Neural progenitor cell (in vitro differentiated cells): ENCODE data around the gene DPH3. TPM values are rescaled to one million over a fixed set of nuclear protein-coding genes. Genes with fewer than 3 reads are reported as not detected.

Experiments
- DNase-seq: peaks from one replicate; pipeline ENCODE4 v3.0.0-alpha.2; 2016; ENCODE audit warnings: low spot score
- H2AFZ ChIP-seq: fragments of 200-600 bp; sonication (generic); replicated peaks from 2 replicates; pipeline ENCODE4 v1.6.1; 2016; ENCODE audit warnings: antibody characterized with exemption
- H3F3A ChIP-seq: fragments of 200-600 bp; sonication (generic); 2 replicates; pipeline ENCODE4 v1.6.1; 2016; ENCODE audit warnings: antibody characterized with exemption, low read depth
- H3K27ac ChIP-seq: fragments of 200-600 bp; sonication (generic); 2 replicates; pipeline ENCODE4 v1.5.1; 2016; ENCODE audit warnings: mild to moderate bottlenecking
- H3K27me3 ChIP-seq: fragments of 200-600 bp; sonication (generic); 2 replicates; pipeline ENCODE4 v1.6.1; 2016; ENCODE audit warnings: mild to moderate bottlenecking, moderate library complexity
- H3K36me3 ChIP-seq: fragments of 200-600 bp; sonication (generic); 2 replicates; pipeline ENCODE4 v1.5.1; 2016
- H3K4me1 ChIP-seq: fragments of 200-600 bp; sonication (generic); 2 replicates; pipeline ENCODE4 v1.6.1; 2016; ENCODE audit warnings: mixed run types
- H3K4me2 ChIP-seq: fragments of 200-600 bp; sonication (generic); 2 replicates; pipeline ENCODE4 v1.6.1; 2016
- H3K4me3 ChIP-seq: fragments of 200-600 bp; sonication (generic); 2 replicates; pipeline ENCODE4 v1.5.1; 2016
- H3K79me2 ChIP-seq: fragments of 200-600 bp; sonication (generic); 2 replicates; pipeline ENCODE4 v1.6.1; 2016; ENCODE audit warnings: low read depth
- H3K9ac ChIP-seq: fragments of 200-600 bp; sonication (generic); 2 replicates; pipeline ENCODE4 v1.6.1; 2016
- H3K9me3 ChIP-seq: fragments of 200-600 bp; sonication (generic); 2 replicates; pipeline ENCODE4 v1.5.1; 2016; ENCODE audit warnings: low read depth
- H4K20me1 ChIP-seq: fragments of 200-600 bp; sonication (generic); 2 replicates; pipeline ENCODE4 v1.6.1; 2016; ENCODE audit warnings: low read depth
- H3K27ac Mint-ChIP-seq: 3 replicates; pipeline ENCODE4 v1.8.0; 2021; ENCODE audit warnings: mixed read lengths
- H3K27me3 Mint-ChIP-seq: 2 replicates; pipeline ENCODE4 v1.8.0; 2022; ENCODE audit warnings: low read depth, mild to moderate bottlenecking, inconsistent platforms, moderate library complexity, mixed read lengths; ENCODE audit not compliant: insufficient read depth
- H3K36me3 Mint-ChIP-seq: 3 replicates; pipeline ENCODE4 v1.8.0; 2021; ENCODE audit warnings: mixed read lengths
- H3K4me1 Mint-ChIP-seq: 3 replicates; pipeline ENCODE4 v1.8.0; 2021; ENCODE audit warnings: mixed read lengths
- H3K4me3 Mint-ChIP-seq: 3 replicates; pipeline ENCODE4 v1.8.0; 2021; ENCODE audit warnings: mild to moderate bottlenecking, moderate library complexity, mixed read lengths
- H3K9me3 Mint-ChIP-seq: 3 replicates; pipeline ENCODE4 v1.8.0; 2020; ENCODE audit warnings: mixed read lengths
- CTCF ChIP-seq: fragments of 200-600 bp; sonication (generic); IDR thresholded peaks from 2 replicates; pipeline ENCODE4 v1.5.1; 2017; ENCODE audit warnings: antibody characterized with exemption, mild to moderate bottlenecking
- EZH2 ChIP-seq: fragments of 200-600 bp; sonication (generic); IDR thresholded peaks from 2 replicates; pipeline ENCODE4 v1.6.1; 2017; ENCODE audit warnings: antibody characterized with exemption, mild to moderate bottlenecking, moderate library complexity
- EZH2phosphoT487 ChIP-seq: fragments of 200-600 bp; sonication (generic); IDR thresholded peaks from 2 replicates; pipeline ENCODE4 v1.6.1; 2017; ENCODE audit warnings: antibody characterized with exemption
- total RNA-seq: library from RNA; depleted of rRNA; stranded (reverse); fragments of >200 nt; gene quantifications from 2 replicates; pipeline ENCODE4 v1.2.3, GENCODE V29; 2015; ENCODE audit warnings: low replicate concordance

The DPH3 gene
- total RNA-seq, 1 donor from 2014 or later = 31.2 TPM

DNA sequence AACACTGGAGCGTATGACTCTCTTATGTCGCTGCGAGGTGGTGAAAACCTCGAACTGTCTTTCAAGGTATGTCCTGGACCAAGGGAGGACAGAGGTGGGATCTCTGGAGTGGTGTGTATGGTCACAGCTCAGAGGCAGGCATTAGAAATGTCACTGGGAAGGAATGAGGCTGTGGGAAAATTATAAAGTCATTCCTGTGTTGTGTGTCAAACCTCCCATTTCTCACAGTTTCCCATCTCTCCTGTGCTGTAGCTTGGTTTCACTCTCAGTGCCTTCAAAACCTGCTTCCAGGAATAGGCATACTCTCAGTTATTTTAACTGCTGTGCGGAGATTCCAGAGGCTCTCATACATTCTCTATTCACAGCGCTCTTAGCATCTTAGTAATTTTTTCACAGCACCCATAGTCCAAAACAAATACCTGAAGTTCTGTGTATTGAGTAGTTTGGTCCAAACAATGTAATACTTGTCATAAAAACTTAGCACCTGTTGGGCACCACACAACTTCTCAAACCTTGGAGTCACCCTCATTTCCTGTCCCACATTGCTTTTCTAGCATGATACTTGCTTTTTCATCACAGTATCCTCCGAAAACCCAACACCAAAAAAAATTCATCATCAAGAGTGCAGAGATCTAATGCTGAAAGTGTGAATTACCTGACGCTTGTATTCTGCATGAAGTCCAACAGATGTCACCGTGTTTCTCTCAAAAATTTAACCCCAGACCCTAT is 53.4 kb downstream of the DPH3 start:
- DNase-seq = no peak
- no peak overlapping the region for H3K27ac Mint-ChIP-seq

More for the DNA sequence above, 53.4 kb downstream of the DPH3 start:
- no peaks in the 10 kb centered on the region for H3K4me1 Mint-ChIP-seq
- H3K36me3 ChIP-seq = no peaks in the 10 kb centered on the region
- H3K9ac ChIP-seq = no peak overlapping the region
- no peaks in the 10 kb centered on the region for H3F3A ChIP-seq
- no peak overlapping the region for H3K4me2 ChIP-seq
- H3K9me3 Mint-ChIP-seq = no peaks in the 10 kb centered on the region
- no peaks in the 10 kb centered on the region for H3K4me1 ChIP-seq
- H3K36me3 Mint-ChIP-seq = no peaks in the 10 kb centered on the region
- no peak overlapping the region for H3K27ac ChIP-seq
- no peaks in the 10 kb centered on the region for H3K27me3 ChIP-seq
- no peak overlapping the region for H2AFZ ChIP-seq
- no peaks in the 10 kb centered on the region for H3K79me2 ChIP-seq
- TF ChIP-seq EZH2phosphoT487 (no peak), CTCF (no peak), EZH2 (no peak)
- H3K27me3 Mint-ChIP-seq = no peaks in the 10 kb centered on the region
- H3K4me3 ChIP-seq = no peak overlapping the region
- H3K9me3 ChIP-seq = no peaks in the 10 kb centered on the region
- no peaks in the 10 kb centered on the region for H4K20me1 ChIP-seq
- H3K4me3 Mint-ChIP-seq = no peak overlapping the region

Other genes starting within 250 kb of the DPH3 start
- gene GALNT15, start 90.3 kb downstream of the DPH3 start, total RNA-seq = 0.09 TPM in 1 of 2 replicates, not detected in the other
- gene OXNAD1, start 269 bp upstream of the DPH3 start, total RNA-seq = 18.1 and 28.7 TPM in 2 replicates
- 0.37 and 0.92 TPM in 2 replicates for gene RFTN1, start 248.8 kb upstream of the DPH3 start, total RNA-seq